Pancreas (tissue), 10 donors: ENCODE data around the gene RABEP1. TPM values are rescaled to one million over a fixed set of nuclear protein-coding genes. Genes with fewer than 3 reads are reported as not detected.

Experiments
- ATAC-seq, 4 donors: fragments of 200-7000 bp; cut with Tn5 transposase; one replicate each; pipeline versions ENCODE4 v1.8.0 to v1.9.1; 2020; ENCODE audit warnings: mild to moderate bottlenecking in 4 of 4, moderate library complexity in 4 of 4
- DNase-seq, 6 donors: peaks; one replicate each; pipeline ENCODE4 v3.0.0-alpha.2; 2020
- FAIRE-seq: peaks from 2 replicates; lab custom pipeline; 2012; peaks lifted over from hg19 to GRCh38; lab: Jason Lieb, UNC
- H3K27ac ChIP-seq, 4 donors: fragments of 200-600 bp; sonication (generic); 1 replicate in 3 of 4; 2 replicates in 1 of 4; pipeline versions ENCODE4 v1.5.0 to v1.8.0; 2020
- H3K27me3 ChIP-seq, 4 donors: fragments of 200-600 bp; one replicate each; pipeline ENCODE4 v1.8.0; 2021
- H3K36me3 ChIP-seq, 3 donors: fragments of 200-600 bp; sonication (generic) in 1 of 3; one replicate each; pipeline versions ENCODE4 v1.5.0 to v1.8.0; 2020 to 2021
- H3K4me1 ChIP-seq, 3 donors: fragments of 200-600 bp; one replicate each; pipeline ENCODE4 v1.8.0; 2021
- H3K4me3 ChIP-seq, 4 donors: fragments of 200-600 bp; sonication (generic) in 2 of 4; one replicate each; pipeline versions ENCODE4 v1.5.0 to v1.8.0; 2020 to 2021
- H3K9me3 ChIP-seq, 4 donors: fragments of 200-600 bp; one replicate each; pipeline ENCODE4 v1.8.0; 2021
- WGBS, 2 donors: extraction: QIAGEN DNeasy Blood & Tissue Kit; methylation state at CpG; one replicate each; pipeline ENCODE4 v1.1.7; 2013; 5-methylcytosine and 5-hydroxymethylcytosine counted together
- intact Hi-C, 3 donors: fragments of 100-400 bp; cut with DNase I; formaldehyde crosslinking; loops; one replicate each; pipeline versions ENCODE4 v1.11.1 to v1.14.2; 2022
- polyA plus RNA-seq, 2 donors: library from polyadenylated mRNA; stranded (reverse); fragments of 200-250 nt; gene quantifications; one replicate each; pipeline ENCODE4 v1.2.3, GENCODE V29; 2013
- total RNA-seq, 6 donors: library from RNA; stranded (reverse); fragmentation: NEBNext Ultra II Directional in 4 of 6; extraction: Animal tissue kit (Norgen Biotek cat#: 25700) in 4 of 6; gene quantifications; one replicate each; pipeline versions ENCODE4 v1.2.1 to v1.2.4, GENCODE V29; 2021 to 2023
- TF ChIP-seq, protein P1 (sequence below), 4 donors: fragments of 200-600 bp; sonication (generic) in 3 of 4; IDR thresholded peaks; one replicate each; pipeline versions ENCODE4 v1.5.0 to v1.8.0; 2021; ENCODE audit warnings: antibody characterized with exemption in 4 of 4
- donor health status: healthy with polysubstance abuse.
- donor health status: DM: no; HTN: no; CAD: no; lungs with moderate emphysema.
- donor health status: DM: no; HTN: no; CAD: no.
- donor health status: control.
- donor health status: control.
- donor health status: Bipolar disorder and iron deficiency.
- donor health status: DM: yes; HTN: yes; CAD: no.
- donor health status: DM: no; HTN: no; CAD: no.
- donor health status: DM: no; HTN: no; CAD: no.
- donor health status: DM: yes; HTN: yes; CAD: no.

The RABEP1 gene
- total and polyA plus RNA-seq, 8 donors, result 10.4 to 22.6 (median 14.9) TPM

DNA sequence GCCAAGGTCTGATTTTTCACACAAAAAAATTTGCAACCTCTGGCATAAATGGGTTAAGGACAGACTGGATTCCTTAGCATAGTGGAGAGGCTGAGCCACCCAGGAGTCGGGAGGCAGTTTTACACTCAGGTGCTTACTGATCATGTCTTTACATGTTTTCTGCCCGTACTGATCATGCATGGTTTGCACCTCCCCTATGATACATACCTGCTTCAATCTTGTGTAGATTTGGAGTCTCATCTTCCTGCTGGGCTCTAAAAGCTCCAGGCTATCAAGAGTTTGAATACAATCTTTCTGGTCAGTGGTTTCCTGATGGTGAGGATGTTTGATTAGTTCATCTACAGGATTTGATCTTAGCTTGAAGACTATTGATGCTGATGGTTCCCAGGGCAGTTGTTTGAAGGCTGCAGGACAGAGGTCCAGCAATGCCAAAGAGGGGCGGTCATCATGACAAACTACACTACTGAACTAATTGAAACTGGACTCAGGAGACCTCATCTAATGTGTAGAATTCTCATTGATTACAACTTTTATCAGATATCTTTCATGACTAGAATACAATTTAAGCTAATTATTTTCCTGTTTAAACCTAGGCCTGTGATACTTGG is 150.0 kb downstream of the RABEP1 start:
- no peaks in the 10 kb centered on the region for H3K27me3 ChIP-seq
- no peak overlapping the region for H3K27ac ChIP-seq
- intact Hi-C loops, result no loop called here
- WGBS, 2 donors, result 70 to 73% methylated on average over 3 of the region's 3 CpGs
- H3K4me1 ChIP-seq, result no peaks in the 10 kb centered on the region
- no peaks in the 10 kb centered on the region for H3K9me3 ChIP-seq
- peaks cover 0 to 75% (median 12%) of the 10 kb centered on the region in 3 donors for H3K36me3 ChIP-seq
- TF ChIP-seq, protein P1, sequence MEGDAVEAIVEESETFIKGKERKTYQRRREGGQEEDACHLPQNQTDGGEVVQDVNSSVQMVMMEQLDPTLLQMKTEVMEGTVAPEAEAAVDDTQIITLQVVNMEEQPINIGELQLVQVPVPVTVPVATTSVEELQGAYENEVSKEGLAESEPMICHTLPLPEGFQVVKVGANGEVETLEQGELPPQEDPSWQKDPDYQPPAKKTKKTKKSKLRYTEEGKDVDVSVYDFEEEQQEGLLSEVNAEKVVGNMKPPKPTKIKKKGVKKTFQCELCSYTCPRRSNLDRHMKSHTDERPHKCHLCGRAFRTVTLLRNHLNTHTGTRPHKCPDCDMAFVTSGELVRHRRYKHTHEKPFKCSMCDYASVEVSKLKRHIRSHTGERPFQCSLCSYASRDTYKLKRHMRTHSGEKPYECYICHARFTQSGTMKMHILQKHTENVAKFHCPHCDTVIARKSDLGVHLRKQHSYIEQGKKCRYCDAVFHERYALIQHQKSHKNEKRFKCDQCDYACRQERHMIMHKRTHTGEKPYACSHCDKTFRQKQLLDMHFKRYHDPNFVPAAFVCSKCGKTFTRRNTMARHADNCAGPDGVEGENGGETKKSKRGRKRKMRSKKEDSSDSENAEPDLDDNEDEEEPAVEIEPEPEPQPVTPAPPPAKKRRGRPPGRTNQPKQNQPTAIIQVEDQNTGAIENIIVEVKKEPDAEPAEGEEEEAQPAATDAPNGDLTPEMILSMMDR (IDR thresholded peaks at IDR 0.05), result no peak
- DNase-seq (no peak), FAIRE-seq (no peak), ATAC-seq (no peak)
- no peak overlapping the region for H3K4me3 ChIP-seq

DNA sequence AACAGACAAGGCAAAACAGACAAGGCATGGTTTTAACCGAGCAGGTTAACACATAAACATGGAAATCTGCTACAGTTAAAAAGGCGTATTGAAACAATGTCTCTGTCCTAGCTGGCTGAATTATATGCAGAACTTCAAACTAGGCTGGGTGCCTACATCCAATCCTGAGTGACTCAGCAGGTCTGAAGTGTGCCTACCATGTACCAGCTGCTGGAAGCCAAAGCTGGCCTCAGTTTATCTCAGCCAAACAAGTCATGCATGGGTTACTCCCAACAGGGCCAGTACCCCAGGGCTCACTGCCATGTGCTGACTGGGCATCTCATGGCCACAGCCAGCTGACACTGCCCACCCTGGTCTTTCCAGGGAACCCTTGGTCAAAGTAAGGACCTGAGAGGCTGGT is 152.9 kb downstream of the RABEP1 start:
- no peak overlapping the region for H3K27ac ChIP-seq
- ATAC-seq (no peak), FAIRE-seq (no peak), DNase-seq (no peak)
- no peaks in the 10 kb centered on the region for H3K27me3 ChIP-seq
- H3K36me3 ChIP-seq, result peaks cover 0 to 53% (median 12%) of the 10 kb centered on the region in 3 donors
- 93 to 96% methylated on average over 2 of the region's 2 CpGs for WGBS, 2 donors
- intact Hi-C loops, result no loop called here
- no peak overlapping the region for H3K4me3 ChIP-seq
- H3K9me3 ChIP-seq, result no peaks in the 10 kb centered on the region
- H3K4me1 ChIP-seq, result peaks cover 6 to 11% (median 6%) of the 10 kb centered on the region in 3 donors
- TF ChIP-seq, protein P1 (IDR thresholded peaks at IDR 0.05), result no peak

Other genes with a start within 250 kb of the RABEP1 start
- gene SLC52A1, start 246.9 kb upstream of the RABEP1 start, total RNA-seq, result not detected
- gene SLC52A1, start 246.9 kb upstream of the RABEP1 start, polyA plus RNA-seq, result under 1 TPM in 1 of 2 donors, not detected in 1; 0.08 TPM
- 1 to 10 TPM; 2.7 to 5.2 (median 3.5) TPM for gene ZFP3, start 203.8 kb upstream of the RABEP1 start, total RNA-seq
- 1 to 10 TPM; 1.9 to 3.2 TPM for gene ZFP3, start 203.8 kb upstream of the RABEP1 start, polyA plus RNA-seq
- gene ZNF232, start 170.4 kb upstream of the RABEP1 start, total RNA-seq, result 1 to 10 TPM; 2.8 to 5.5 (median 3.6) TPM
- 1 to 10 TPM; 5.8 to 7.1 TPM for gene ZNF232, start 170.4 kb upstream of the RABEP1 start, polyA plus RNA-seq
- gene USP6, start 166.3 kb upstream of the RABEP1 start, total RNA-seq, result under 1 TPM; 0.03 to 0.09 (median 0.05) TPM
- gene USP6, start 166.3 kb upstream of the RABEP1 start, polyA plus RNA-seq, result under 1 TPM; 0.04 to 0.09 TPM
- 1 to 10 TPM; 2.5 to 6.9 (median 3.1) TPM for gene ZNF594, start 90.4 kb upstream of the RABEP1 start, total RNA-seq
- 1 to 10 TPM; 2.0 to 2.9 TPM for gene ZNF594, start 90.4 kb upstream of the RABEP1 start, polyA plus RNA-seq
- 1 to 10 TPM in 3 of 6 donors, under 1 TPM in 3; 0.09 to 4.4 (median 1.1) TPM for gene SCIMP, start 47.4 kb upstream of the RABEP1 start, total RNA-seq
- under 1 TPM; 0.07 to 0.34 TPM for gene SCIMP, start 47.4 kb upstream of the RABEP1 start, polyA plus RNA-seq
- 10 to 100 TPM; 13.1 to 28.4 (median 24.0) TPM for gene NUP88, start 137.4 kb downstream of the RABEP1 start, total RNA-seq
- 10 to 100 TPM; 38.1 to 41.0 TPM for gene NUP88, start 137.4 kb downstream of the RABEP1 start, polyA plus RNA-seq
- gene RPAIN, start 137.9 kb downstream of the RABEP1 start, total RNA-seq, result 10 to 100 TPM; 13.3 to 19.7 (median 13.6) TPM
- gene RPAIN, start 137.9 kb downstream of the RABEP1 start, polyA plus RNA-seq, result 10 to 100 TPM; 23.6 to 39.2 TPM
- gene C1QBP, start 156.9 kb downstream of the RABEP1 start, total RNA-seq, result 10 to 100 TPM; 23.7 to 56.2 (median 46.8) TPM
- gene C1QBP, start 156.9 kb downstream of the RABEP1 start, polyA plus RNA-seq, result 10 to 100 TPM; 42.3 to 68.2 TPM
- gene DHX33, start 186.7 kb downstream of the RABEP1 start, total RNA-seq, result 1 to 10 TPM; 4.2 to 7.2 (median 6.4) TPM
- gene DHX33, start 186.7 kb downstream of the RABEP1 start, polyA plus RNA-seq, result 1 to 10 TPM; 4.6 to 4.8 TPM
- gene DERL2, start 203.9 kb downstream of the RABEP1 start, total RNA-seq, result 10 to 100 TPM; 44.8 to 54.9 (median 47.3) TPM
- gene DERL2, start 203.9 kb downstream of the RABEP1 start, polyA plus RNA-seq, result 10 to 100 TPM; 67.2 to 77.6 TPM
- 10 to 100 TPM in 1 of 6 donors, 1 to 10 TPM in 5; 4.9 to 10.2 (median 7.5) TPM for gene MIS12, start 204.3 kb downstream of the RABEP1 start, total RNA-seq
- gene MIS12, start 204.3 kb downstream of the RABEP1 start, polyA plus RNA-seq, result 10 to 100 TPM in 1 of 2 donors, 1 to 10 TPM in 1; 9.4 to 12.0 TPM